Activated naive CD8-positive, alpha-beta T cell treated with anti-CD3 and anti-CD28 coated beads, Interleukin-2, amount 10 ng/mL, durations not matched to agents 7 days and 5 days (primary cell): ENCODE data around the gene S100A2. TPM values are rescaled to one million over a fixed set of nuclear protein-coding genes. Genes with fewer than 3 reads are reported as not detected.

Experiments used
- ATAC-seq: fragments of 150-1000 bp; cut with Tn5 transposase; one replicate; pipeline ENCODE4 v1.10.0; 2021; ENCODE audit warnings: low read depth, moderate library complexity
- POLR2A ChIA-PET: fragments of 350-600 bp; sonication (Branson Sonifier 250); formaldehyde crosslinking; loops from one replicate; lab custom pipeline; 2021; ENCODE audit warnings: antibody characterized with exemption; lab: Charles Lee
- DNase-seq: peaks from one replicate; pipeline ENCODE4 v3.0.0; 2021
- H3K27ac Mint-ChIP-seq: one replicate; pipeline ENCODE4 v1.8.0; 2022; ENCODE audit warnings: mild to moderate bottlenecking, mixed read lengths
- H3K27me3 Mint-ChIP-seq: one replicate; pipeline ENCODE4 v1.8.0; 2022; ENCODE audit warnings: mild to moderate bottlenecking, moderate library complexity, mixed read lengths
- H3K36me3 Mint-ChIP-seq: one replicate; pipeline ENCODE4 v1.8.0; 2021; ENCODE audit warnings: mild to moderate bottlenecking, mixed read lengths
- H3K4me1 Mint-ChIP-seq: one replicate; pipeline ENCODE4 v1.8.0; 2021; ENCODE audit warnings: mixed read lengths
- H3K4me3 Mint-ChIP-seq: one replicate; pipeline ENCODE4 v1.8.0; 2022; ENCODE audit warnings: mild to moderate bottlenecking, moderate library complexity, mixed read lengths
- H3K9me3 Mint-ChIP-seq: one replicate; pipeline ENCODE4 v1.8.0; 2021; ENCODE audit warnings: mixed read lengths
- total RNA-seq, 2 experiments: library from RNA; stranded (reverse); gene quantifications; one replicate each; pipeline ENCODE4 v1.2.3, GENCODE V29; 2021

S100A2 gene
- total RNA-seq, 2 experiments from 2014 or later = not detected

DNA sequence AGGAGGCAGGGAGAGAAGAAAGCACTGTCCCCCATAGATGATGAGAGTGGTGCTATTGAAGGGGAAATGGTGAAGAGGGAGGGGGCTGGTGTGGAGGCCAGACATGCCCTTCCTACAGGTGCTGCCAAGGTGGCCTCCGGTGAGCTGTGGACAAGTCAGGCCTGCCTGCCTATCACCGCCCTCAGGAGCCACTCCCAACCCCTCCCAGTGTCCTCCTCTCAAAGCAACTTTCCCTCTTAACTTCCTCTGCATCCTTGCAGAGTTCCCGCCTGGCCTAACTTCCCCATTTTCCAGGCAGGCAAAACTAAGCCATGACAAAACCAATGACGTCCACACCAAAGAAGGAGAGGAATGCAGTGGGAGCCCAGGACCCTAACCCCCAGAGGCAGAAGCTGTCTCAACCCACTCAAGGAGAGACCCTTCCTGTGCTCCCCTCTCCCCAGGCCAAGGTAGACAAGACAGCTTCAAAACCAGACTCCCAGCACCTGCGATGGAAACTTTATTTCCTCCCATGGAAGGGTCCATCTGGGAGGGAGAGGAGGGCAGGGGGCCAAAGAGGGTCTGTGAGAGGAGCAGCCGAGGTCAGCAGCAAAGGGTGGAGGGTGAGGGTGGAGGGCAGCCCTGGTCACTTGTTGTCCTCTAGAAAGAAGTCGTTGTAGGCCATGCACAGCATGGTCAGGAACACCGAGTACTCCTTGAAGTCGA, 28.8 kb downstream of the S100A2 start:
- H3K9me3 Mint-ChIP-seq = no peaks in the 10 kb centered on the region
- H3K4me1 Mint-ChIP-seq = peaks cover 58% of the 10 kb centered on the region
- POLR2A ChIA-PET = interaction anchor here (1.0 to 6.8 kb wide), 8 partner anchors 9 to 101 kb away, joined by 3 to 140 read pairs (median 18); partner anchors contain the start of genes CHTOP, S100A2 and S100A4
- no peak for ATAC-seq
- no peak for DNase-seq
- peak overlapping the region; percentile 89 for H3K4me3 Mint-ChIP-seq
- H3K27ac Mint-ChIP-seq = peak overlapping the region; percentile 99
- peaks cover 6% of the 10 kb centered on the region for H3K36me3 Mint-ChIP-seq
- no peaks in the 10 kb centered on the region for H3K27me3 Mint-ChIP-seq

DNA sequence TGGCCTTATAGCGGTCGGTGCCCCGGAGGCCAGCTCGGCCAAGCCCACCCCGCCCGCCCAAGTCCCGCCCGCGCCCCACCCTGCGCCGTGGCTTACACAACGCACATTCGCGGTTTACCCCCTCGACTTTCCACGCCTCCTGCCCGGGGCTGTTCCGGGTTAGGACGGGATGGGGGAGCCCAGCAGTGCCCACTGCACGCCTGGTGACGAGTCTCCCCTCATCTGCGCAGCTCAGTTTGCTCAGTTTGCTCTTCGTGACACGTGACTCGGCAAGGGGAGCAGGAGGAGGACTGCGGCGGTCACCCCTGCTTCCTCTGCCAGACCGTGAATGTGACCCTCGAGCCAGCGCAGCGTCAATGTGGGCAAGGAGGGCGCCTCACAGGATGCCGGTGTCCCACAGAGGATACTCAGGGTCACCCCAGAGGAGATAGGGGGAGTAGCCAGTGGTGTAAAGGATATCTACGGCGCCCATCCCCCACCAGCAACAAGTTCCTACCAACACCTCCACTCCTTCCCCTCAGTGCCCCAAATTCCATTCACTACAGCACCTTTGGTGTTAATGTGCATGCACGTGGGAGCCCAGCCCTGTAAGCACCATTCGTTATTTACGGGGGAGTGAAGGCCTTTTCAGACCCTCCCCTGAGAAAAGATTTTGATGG, 29.5 kb downstream of the S100A2 start:
- peaks cover 6% of the 10 kb centered on the region for H3K36me3 Mint-ChIP-seq
- H3K4me3 Mint-ChIP-seq = peak overlapping the region; percentile 91
- H3K27ac Mint-ChIP-seq = peak overlapping the region; percentile 99
- POLR2A ChIA-PET = interaction anchor here (0.8 to 6.8 kb wide), 14 partner anchors 9 to 442 kb away, joined by 3 to 140 read pairs (median 4); partner anchors contain the start of genes CHTOP, JTB, S100A2 and S100A4
- peak; percentile 78 for ATAC-seq
- H3K9me3 Mint-ChIP-seq = no peaks in the 10 kb centered on the region
- DNase-seq = peak; percentile 81
- H3K4me1 Mint-ChIP-seq = peaks cover 60% of the 10 kb centered on the region
- H3K27me3 Mint-ChIP-seq = no peaks in the 10 kb centered on the region

DNA sequence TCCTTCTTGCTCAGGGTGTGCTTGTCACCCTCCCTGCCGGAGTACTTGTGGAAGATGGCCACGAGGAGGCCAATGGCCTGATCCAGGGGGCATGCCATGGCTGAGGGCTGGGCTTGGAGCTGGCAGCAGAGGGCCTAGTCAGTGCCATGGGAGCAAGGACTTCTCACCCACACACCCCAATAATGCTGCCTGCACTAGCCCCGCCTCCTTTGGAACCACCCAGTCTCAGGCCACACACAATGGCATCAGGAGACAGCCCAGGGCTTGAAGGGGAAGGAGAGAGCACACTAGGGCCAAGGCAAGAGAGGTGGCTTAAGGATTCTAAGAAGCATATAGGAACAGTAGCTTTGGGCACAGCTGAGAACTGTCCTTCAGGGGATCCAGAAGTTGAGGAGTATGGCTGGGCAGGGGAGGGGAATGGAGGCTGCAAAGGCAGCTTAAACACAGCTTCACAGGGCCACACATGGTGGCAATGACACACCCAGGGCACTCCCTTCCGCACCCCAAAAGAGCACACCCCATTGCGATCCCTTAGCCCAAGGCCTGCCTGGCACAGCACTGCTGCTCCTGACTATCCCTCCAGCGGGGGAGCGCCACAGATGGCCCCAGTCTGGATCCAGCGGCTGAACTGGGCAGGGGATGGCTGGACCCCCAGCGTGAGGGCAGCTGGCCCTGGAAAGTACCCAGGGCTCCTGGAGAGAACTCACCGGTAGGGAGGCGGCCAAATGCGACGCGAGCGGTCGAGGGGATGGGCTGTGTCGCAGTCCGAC, 30.2 kb downstream of the S100A2 start, which contains the start of gene S100A6:
TSS of gene S100A6 (minus strand) at position 750 of the 770 bp plus-strand sequence. CDS start at position 98, 652 bp downstream.
- POLR2A ChIA-PET = interaction anchor here (0.8 to 6.8 kb wide), 16 partner anchors 10 to 455 kb away, joined by 3 to 140 read pairs (median 4); partner anchors contain the start of genes CHTOP, JTB, S100A2 and S100A4
- ATAC-seq (peak; percentile 40), DNase-seq (peak; percentile 58)
- peaks cover 56% of the 10 kb centered on the region for H3K4me1 Mint-ChIP-seq
- no peaks in the 10 kb centered on the region for H3K27me3 Mint-ChIP-seq
- peak within 1 kb of the TSS; percentile 99 for H3K27ac Mint-ChIP-seq
- no peaks in the 10 kb centered on the region for H3K9me3 Mint-ChIP-seq
- peaks cover 6% of the 10 kb centered on the region for H3K36me3 Mint-ChIP-seq
- peak within 1 kb of the TSS; percentile 91 for H3K4me3 Mint-ChIP-seq

DNA sequence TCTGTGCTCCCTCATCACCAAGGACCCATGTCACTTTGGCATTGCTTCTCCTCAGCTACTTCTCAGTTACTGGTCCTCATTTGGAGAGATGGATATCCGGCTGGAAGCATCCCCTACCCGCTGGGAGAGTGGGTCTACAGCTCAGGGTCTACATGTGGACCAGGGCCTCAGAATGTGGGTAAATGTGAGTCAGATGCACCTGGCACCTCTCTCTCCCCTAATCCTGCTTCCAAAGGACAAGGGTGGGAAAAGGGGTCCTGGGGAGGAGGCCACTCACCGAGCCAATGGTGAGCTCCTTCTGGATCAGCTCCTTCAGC, 30.8 kb downstream of the S100A2 start:
- H3K4me3 Mint-ChIP-seq = peak overlapping the region; percentile 91
- H3K27ac Mint-ChIP-seq = peak overlapping the region; percentile 98
- H3K27me3 Mint-ChIP-seq = no peaks in the 10 kb centered on the region
- peaks cover 6% of the 10 kb centered on the region for H3K36me3 Mint-ChIP-seq
- peaks cover 50% of the 10 kb centered on the region for H3K4me1 Mint-ChIP-seq
- ATAC-seq (no peak), DNase-seq (no peak)
- POLR2A ChIA-PET = interaction anchor here (1.1 to 6.8 kb wide), 11 partner anchors 9 to 455 kb away, joined by 3 to 140 read pairs (median 9); partner anchors contain the start of genes CHTOP, JTB, S100A2 and S100A4
- no peaks in the 10 kb centered on the region for H3K9me3 Mint-ChIP-seq

DNA sequence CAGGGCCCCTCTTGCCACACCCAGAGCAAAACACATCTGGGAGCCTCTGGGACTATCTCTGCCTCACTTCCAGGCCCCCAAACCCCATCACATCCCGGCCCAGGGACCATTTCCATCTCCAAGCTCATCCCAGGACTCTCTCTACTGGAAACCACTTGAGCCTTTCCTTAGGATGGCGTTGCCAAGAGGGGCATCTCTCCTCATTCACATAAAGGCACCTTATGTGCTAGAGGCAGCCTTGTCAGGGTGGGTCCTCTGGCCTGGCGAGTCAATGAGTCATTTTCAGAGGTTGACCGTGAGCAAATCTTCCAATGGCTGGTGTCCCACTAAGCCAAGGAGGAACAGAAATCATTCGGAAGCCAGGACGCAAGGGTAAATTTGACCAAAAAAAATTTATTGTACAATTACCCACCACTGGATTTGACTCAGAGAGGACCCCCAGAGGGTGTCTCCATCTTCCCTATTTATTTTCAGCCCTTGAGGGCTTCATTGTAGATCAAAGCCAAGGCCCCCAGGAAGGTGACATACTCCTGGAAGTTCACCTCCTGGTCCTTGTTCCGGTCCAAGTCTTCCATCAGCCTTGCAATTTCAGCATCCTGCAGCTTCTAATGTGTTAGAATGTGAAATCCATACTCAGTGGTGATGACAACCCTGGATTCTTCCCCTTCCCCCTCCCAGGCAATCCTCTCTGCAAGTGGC, 31.3 kb downstream of the S100A2 start:
- POLR2A ChIA-PET = interaction anchor here (1.1 to 6.8 kb wide), 10 partner anchors 9 to 456 kb away, joined by 3 to 140 read pairs (median 12); partner anchors contain the start of genes CHTOP, JTB, S100A2 and S100A4
- H3K4me1 Mint-ChIP-seq = peaks cover 45% of the 10 kb centered on the region
- H3K9me3 Mint-ChIP-seq = no peaks in the 10 kb centered on the region
- ATAC-seq (no peak), DNase-seq (no peak)
- peak overlapping the region; percentile 98 for H3K27ac Mint-ChIP-seq
- peaks cover 6% of the 10 kb centered on the region for H3K36me3 Mint-ChIP-seq
- H3K4me3 Mint-ChIP-seq = peak overlapping the region; percentile 91
- H3K27me3 Mint-ChIP-seq = no peaks in the 10 kb centered on the region

DNA sequence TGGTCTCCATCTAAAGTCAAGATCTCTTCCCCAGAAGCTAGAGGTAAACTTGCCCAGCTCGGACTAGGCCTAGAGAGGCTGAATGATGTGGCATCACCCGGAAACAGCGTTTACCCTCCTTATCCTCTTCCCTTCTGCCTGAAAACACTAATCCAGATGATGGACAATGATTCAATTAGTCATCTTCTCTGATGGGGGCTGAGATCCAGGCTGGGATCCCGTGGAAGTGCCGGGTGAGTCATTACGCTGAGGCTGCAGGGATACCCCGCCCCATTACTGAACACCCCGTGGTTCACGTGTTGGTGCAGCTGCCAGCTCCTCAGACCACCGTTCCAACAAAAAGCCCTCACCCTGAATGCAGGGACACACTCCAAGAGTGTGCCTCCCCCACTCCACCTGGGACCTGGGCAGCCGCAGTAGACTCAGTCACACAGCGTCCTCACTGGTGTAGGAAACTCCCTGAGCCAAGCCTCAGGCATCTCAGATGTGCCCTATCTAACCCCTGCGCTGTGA, 31.9 kb downstream of the S100A2 start:
- Mint-ChIP-seq H3K9me3 (no peaks in the 10 kb centered on the region), H3K4me3 (peak overlapping the region; percentile 91), H3K27me3 (no peaks in the 10 kb centered on the region), H3K4me1 (peaks cover 44% of the 10 kb centered on the region), H3K27ac (peak overlapping the region; percentile 89), H3K36me3 (peaks cover 6% of the 10 kb centered on the region)
- DNase-seq (peak; percentile 36), ATAC-seq (no peak)
- POLR2A ChIA-PET = interaction anchor here (0.8 to 6.8 kb wide), 7 partner anchors 7 to 457 kb away, joined by 3 to 140 read pairs (median 23); partner anchors contain the start of genes CHTOP, RPS27, S100A2 and S100A4

- H3K9me3 Mint-ChIP-seq = no peaks in the 10 kb centered on the region
- POLR2A ChIA-PET = interaction anchor here (0.8 to 6.8 kb wide), 14 partner anchors 8 to 457 kb away, joined by 3 to 140 read pairs (median 6); partner anchors contain the start of genes CHTOP, RPS27, S100A2 and S100A4
- peaks cover 6% of the 10 kb centered on the region for H3K36me3 Mint-ChIP-seq
Measured at GRCh38 chr1:153532769-153533599, 32.7 kb downstream of the S100A2 start.

GRCh38 chr1:153532181-153532580, 33.5 kb downstream of the S100A2 start:
- DNase-seq (no peak), ATAC-seq (peak; percentile 51)
- Mint-ChIP-seq H3K9me3 (no peaks in the 10 kb centered on the region), H3K4me3 (peak overlapping the region; percentile 91), H3K27me3 (no peaks in the 10 kb centered on the region), H3K36me3 (peaks cover 6% of the 10 kb centered on the region), H3K27ac (peak overlapping the region; percentile 89), H3K4me1 (peaks cover 44% of the 10 kb centered on the region)
- POLR2A ChIA-PET = interaction anchor here (1.0 to 6.8 kb wide), 11 partner anchors 9 to 413 kb away, joined by 3 to 140 read pairs (median 10); partner anchors contain the start of genes CHTOP, S100A2, S100A4 and S100A5

More at GRCh38 chr1:153532769-153533599, 32.7 kb downstream of the S100A2 start:
- ATAC-seq (peak; percentile 14), DNase-seq (peak; percentile 87)
- Mint-ChIP-seq H3K4me1 (peaks cover 44% of the 10 kb centered on the region), H3K27me3 (no peaks in the 10 kb centered on the region), H3K4me3 (peak overlapping the region; percentile 91), H3K27ac (peak overlapping the region; percentile 89)

- POLR2A ChIA-PET = interaction anchor here (1.2 to 6.8 kb wide), 10 partner anchors 9 to 414 kb away, joined by 3 to 140 read pairs (median 12); partner anchors contain the start of genes CHTOP, S100A2, S100A4 and S100A5
- Mint-ChIP-seq H3K27ac (peak overlapping the region; percentile 89), H3K4me1 (peaks cover 41% of the 10 kb centered on the region), H3K9me3 (no peaks in the 10 kb centered on the region), H3K27me3 (no peaks in the 10 kb centered on the region), H3K4me3 (no peak overlapping the region), H3K36me3 (peaks cover 6% of the 10 kb centered on the region)
- DNase-seq = peak; percentile 12
- no peak for ATAC-seq
Measured at GRCh38 chr1:153531638-153532037, 34.0 kb downstream of the S100A2 start.

DNA sequence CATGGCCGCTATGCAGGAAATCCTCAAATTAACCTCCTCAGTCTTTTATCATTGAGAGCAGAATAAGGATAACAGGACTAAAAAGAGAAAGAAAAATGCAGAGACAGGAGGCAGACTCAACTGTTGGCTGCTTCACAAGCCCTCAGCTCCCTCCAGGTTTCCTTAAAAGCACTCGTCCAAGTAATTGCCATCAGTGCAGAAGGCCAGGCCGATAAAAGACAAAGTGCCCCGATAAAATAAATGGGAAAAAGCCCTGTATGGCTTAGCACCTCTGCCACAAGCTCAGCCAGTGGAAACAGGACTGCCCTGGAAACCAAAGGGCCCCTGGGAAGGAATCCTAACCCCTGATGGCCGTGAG, 38.0 kb downstream of the S100A2 start:
- H3K4me3 Mint-ChIP-seq = no peak overlapping the region
- H3K27ac Mint-ChIP-seq = no peak overlapping the region
- no peaks in the 10 kb centered on the region for H3K36me3 Mint-ChIP-seq
- ATAC-seq = no peak
- H3K9me3 Mint-ChIP-seq = no peaks in the 10 kb centered on the region
- H3K27me3 Mint-ChIP-seq = no peaks in the 10 kb centered on the region
- DNase-seq = no peak
- H3K4me1 Mint-ChIP-seq = peaks cover 16% of the 10 kb centered on the region
- POLR2A ChIA-PET = no interaction called here

GRCh38 chr1:153527023-153527682, 38.5 kb downstream of the S100A2 start:
- DNase-seq (no peak), ATAC-seq (no peak)
- POLR2A ChIA-PET = interaction anchor here (3.0 kb wide), 1 partner anchor 8 kb away, joined by 9 read pairs; the partner anchor contains the start of gene S100A6
- Mint-ChIP-seq H3K27me3 (no peaks in the 10 kb centered on the region), H3K36me3 (no peaks in the 10 kb centered on the region), H3K27ac (no peak overlapping the region), H3K9me3 (no peaks in the 10 kb centered on the region), H3K4me1 (peaks cover 16% of the 10 kb centered on the region), H3K4me3 (no peak overlapping the region)
